Rectal smooth muscle tissue (tissue), 1 donor: Measurements from ENCODE around the gene FIP1L1.
A peak's percentile ranks its signal among the peaks of the same experiment; 100 is the strongest.
"Not testable (repeated sequence)": the region's sequence is repeated elsewhere in the genome, so short reads cannot be mapped to it uniquely, and the experiment has no call there.

Experiments used
- H3K27ac ChIP-seq: one replicate; pipeline ENCODE4 v1.7.0; 2013; ENCODE audit warnings: low read depth, low read length, inconsistent platforms
- H3K27me3 ChIP-seq: one replicate; pipeline ENCODE4 v1.7.0; 2013; ENCODE audit warnings: low read length; ENCODE audit not compliant: control insufficient read depth, insufficient read depth
- H3K36me3 ChIP-seq: one replicate; pipeline ENCODE4 v1.7.0; 2013; ENCODE audit warnings: low read length; ENCODE audit not compliant: control insufficient read depth, insufficient read depth
- H3K4me1 ChIP-seq: one replicate; pipeline ENCODE4 v1.7.0; 2013; ENCODE audit warnings: low read length; ENCODE audit not compliant: control insufficient read depth, insufficient read depth
- H3K4me3 ChIP-seq: one replicate; pipeline ENCODE4 v1.7.0; 2013; ENCODE audit warnings: low read length
- H3K9ac ChIP-seq: one replicate; pipeline ENCODE4 v1.7.0; 2013; ENCODE audit warnings: low read length

Gene FIP1L1

DNA sequence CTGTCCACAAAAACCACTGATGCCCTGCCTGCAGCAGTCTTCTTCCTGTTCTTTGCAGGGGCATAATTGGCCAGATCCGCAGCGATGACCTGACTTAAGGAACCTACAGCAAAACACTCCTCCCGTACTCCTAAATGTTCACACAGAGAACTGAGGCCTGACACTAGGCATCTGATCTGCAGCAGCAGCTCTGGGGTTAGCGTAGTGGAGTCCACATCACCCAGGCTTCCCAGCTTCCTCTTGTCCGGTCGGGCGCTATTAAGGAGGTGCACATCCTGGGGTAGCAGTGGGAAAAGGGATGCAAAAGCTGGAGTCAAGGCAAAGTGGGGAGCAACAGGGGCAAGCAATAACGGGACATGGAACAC lies 12.3 kb upstream of the FIP1L1 start:
- Histone ChIP-seq H3K9ac (peak overlapping the region; percentile 70), H3K4me3 (peak overlapping the region; percentile 99), H3K4me1 (no peaks in the 10 kb centered on the region), H3K27me3 (no peaks in the 10 kb centered on the region), H3K27ac (no peak overlapping the region), H3K36me3 (no peaks in the 10 kb centered on the region)

- H3K9ac ChIP-seq, result peak within 1 kb of the TSS; percentile 70
- no peaks in the 10 kb centered on the region for H3K36me3 ChIP-seq
- H3K4me3 ChIP-seq, result peak within 1 kb of the TSS; percentile 99
- peak within 1 kb of the TSS; percentile 59 for H3K27ac ChIP-seq
- no peaks in the 10 kb centered on the region for H3K4me1 ChIP-seq
- H3K27me3 ChIP-seq, result no peaks in the 10 kb centered on the region
Measured at GRCh38 chr4:53365486-53366300, 11.7 kb upstream of the FIP1L1 start, which contains the start of gene SCFD2. Gene SCFD2, minus strand, starts transcription at chr4:53366061.

- H3K27me3 ChIP-seq, result no peaks in the 10 kb centered on the region
- no peaks in the 10 kb centered on the region for H3K4me1 ChIP-seq
- peak overlapping the region; percentile 29 for H3K9ac ChIP-seq
- H3K36me3 ChIP-seq, result no peaks in the 10 kb centered on the region
- H3K4me3 ChIP-seq, result peak overlapping the region; percentile 99
- H3K27ac ChIP-seq, result peak overlapping the region; percentile 59
Measured at GRCh38 chr4:53366301-53366716, 11.1 kb upstream of the FIP1L1 start.

- Histone ChIP-seq H3K4me1 (no peaks in the 10 kb centered on the region), H3K27ac (no peak overlapping the region), H3K27me3 (no peaks in the 10 kb centered on the region), H3K4me3 (no peak overlapping the region), H3K36me3 (no peaks in the 10 kb centered on the region), H3K9ac (no peak overlapping the region)
Measured at GRCh38 chr4:53367721-53368120, 9.7 kb upstream of the FIP1L1 start.

GRCh38 chr4:53371049-53371448 lies 6.4 kb upstream of the FIP1L1 start:
- H3K36me3 ChIP-seq, result no peaks in the 10 kb centered on the region

DNA sequence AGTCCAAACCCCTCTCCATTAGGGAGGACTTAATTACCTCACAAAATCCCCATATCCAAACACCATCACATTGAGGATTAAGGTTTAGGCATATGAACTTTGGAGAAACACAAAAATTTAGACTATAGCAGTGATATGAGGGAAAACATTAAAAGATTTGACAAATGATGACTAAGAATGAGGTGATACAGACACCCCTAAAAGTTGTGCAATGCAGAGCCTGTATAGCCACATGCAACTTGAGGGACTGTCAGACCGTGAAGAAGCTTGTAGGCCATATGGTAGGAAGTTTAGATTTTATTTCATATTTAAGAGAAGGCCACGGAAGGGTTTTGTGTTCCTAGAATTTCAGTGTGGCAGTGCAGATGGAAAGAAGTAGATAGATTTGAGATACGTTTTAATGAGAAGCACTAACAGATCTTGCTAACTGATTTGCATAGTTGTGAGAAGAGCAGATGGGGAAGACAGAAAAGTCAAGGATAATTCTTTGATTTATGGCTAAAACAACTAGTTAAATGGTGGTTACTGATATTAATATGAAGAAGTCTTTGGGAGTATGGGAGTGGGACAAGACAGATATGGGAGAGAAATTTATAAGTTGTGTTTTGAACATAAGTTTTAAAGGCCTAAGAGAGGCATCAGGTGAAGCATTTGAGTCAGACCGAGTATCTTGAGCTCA lies 5.5 kb upstream of the FIP1L1 start:
- Histone ChIP-seq H3K4me3 (no peak overlapping the region), H3K4me1 (no peaks in the 10 kb centered on the region), H3K27me3 (no peaks in the 10 kb centered on the region), H3K36me3 (no peaks in the 10 kb centered on the region), H3K27ac (no peak overlapping the region), H3K9ac (no peak overlapping the region)

More at GRCh38 chr4:53371049-53371448, 6.4 kb upstream of the FIP1L1 start:
- no peak overlapping the region for H3K27ac ChIP-seq
- no peak overlapping the region for H3K4me3 ChIP-seq
- no peaks in the 10 kb centered on the region for H3K4me1 ChIP-seq
- no peak overlapping the region for H3K9ac ChIP-seq
- no peaks in the 10 kb centered on the region for H3K27me3 ChIP-seq

DNA sequence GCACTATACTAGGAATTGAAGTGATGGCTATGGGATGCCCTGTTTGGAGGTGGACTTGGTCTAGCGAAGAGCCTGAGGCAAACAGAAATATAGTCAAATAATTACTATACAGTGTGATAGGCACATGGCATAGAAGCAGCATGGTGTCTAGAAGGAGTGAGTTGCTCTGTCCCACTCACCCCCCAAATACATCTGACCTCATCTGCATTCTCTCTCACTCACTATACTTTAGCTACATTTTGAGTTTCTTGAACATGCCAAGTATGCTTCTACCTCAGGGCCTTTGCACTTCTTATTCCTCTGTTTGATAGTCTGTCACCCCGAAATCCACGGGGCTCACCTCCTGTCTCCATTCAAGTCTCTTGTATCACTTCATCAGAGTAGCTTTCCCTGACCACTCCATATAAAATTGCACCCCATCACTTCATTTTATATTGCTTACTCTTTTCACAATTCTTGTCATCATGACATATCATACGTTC lies 2.6 kb upstream of the FIP1L1 start:
- H3K9ac ChIP-seq, result no peak overlapping the region
- no peak overlapping the region for H3K4me3 ChIP-seq
- H3K36me3 ChIP-seq, result no peaks in the 10 kb centered on the region
- H3K27me3 ChIP-seq, result no peaks in the 10 kb centered on the region
- peaks cover 4% of the 10 kb centered on the region for H3K4me1 ChIP-seq
- no peak overlapping the region for H3K27ac ChIP-seq

GRCh38 chr4:53376900-53377299 lies 541 bp upstream of the FIP1L1 start:
- no peak overlapping the region for H3K9ac ChIP-seq
- no peaks in the 10 kb centered on the region for H3K36me3 ChIP-seq
- H3K27me3 ChIP-seq, result no peaks in the 10 kb centered on the region
- no peak overlapping the region for H3K27ac ChIP-seq
- H3K4me1 ChIP-seq, result peaks cover 4% of the 10 kb centered on the region
- peak overlapping the region; percentile 94 for H3K4me3 ChIP-seq

- Histone ChIP-seq H3K4me1 (peaks cover 4% of the 10 kb centered on the region), H3K27me3 (no peaks in the 10 kb centered on the region), H3K4me3 (peak overlapping the region; percentile 94), H3K36me3 (no peaks in the 10 kb centered on the region), H3K27ac (peak overlapping the region; percentile 85), H3K9ac (peak overlapping the region; percentile 90)
Measured at GRCh38 chr4:53378171-53378482, 686 bp downstream of the FIP1L1 start.

GRCh38 chr4:53380221-53380620 lies 2.8 kb downstream of the FIP1L1 start:
- Histone ChIP-seq H3K27me3 (no peaks in the 10 kb centered on the region), H3K4me1 (peaks cover 4% of the 10 kb centered on the region), H3K27ac (no peak overlapping the region), H3K9ac (no peak overlapping the region), H3K36me3 (no peaks in the 10 kb centered on the region), H3K4me3 (no peak overlapping the region)

DNA sequence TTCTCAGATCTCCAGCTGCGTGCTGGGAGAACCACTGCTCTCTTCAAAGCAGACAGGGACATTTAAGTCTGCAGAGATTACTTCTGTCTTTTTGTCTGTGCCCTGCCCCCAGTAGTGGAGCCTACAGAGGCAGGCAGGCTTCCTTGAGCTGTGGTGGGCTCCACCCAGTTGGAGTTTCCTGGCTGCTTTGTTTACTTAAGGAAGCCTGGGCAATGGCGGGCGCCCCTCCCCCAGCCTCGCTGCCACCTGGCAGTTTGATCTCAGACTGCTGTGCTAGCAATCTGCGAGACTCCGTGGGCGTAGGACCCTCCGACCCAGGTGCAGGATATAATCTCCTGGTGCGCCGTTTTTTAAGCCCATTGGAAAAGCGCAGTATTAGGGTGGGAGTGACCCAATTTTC lies 32.0 kb downstream of the FIP1L1 start:
- H3K4me3 ChIP-seq, H3K27ac ChIP-seq: not testable (repeated sequence)

DNA sequence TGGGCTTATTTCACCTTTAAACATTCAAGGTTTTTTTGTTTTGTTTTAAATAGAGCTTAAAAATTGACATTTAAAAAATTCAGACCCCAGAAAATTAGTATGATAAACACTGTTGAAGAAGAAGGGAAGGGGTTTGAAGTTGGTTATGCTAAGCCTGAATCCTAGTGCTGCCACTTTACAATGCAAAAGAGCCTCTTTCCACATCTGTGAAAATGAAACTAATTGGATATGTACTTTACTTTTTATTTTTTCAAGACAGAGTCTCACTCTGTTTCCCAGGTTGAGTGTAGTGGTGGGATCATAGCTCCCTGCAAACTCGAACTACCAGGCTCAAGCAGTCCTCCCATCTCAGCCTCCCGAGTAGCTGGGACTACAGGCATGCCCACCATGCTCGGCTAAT lies 41.8 kb downstream of the FIP1L1 start:
- no peaks in the 10 kb centered on the region for H3K4me1 ChIP-seq
- no peak overlapping the region for H3K4me3 ChIP-seq
- H3K9ac ChIP-seq, result no peak overlapping the region
- no peaks in the 10 kb centered on the region for H3K27me3 ChIP-seq
- no peak overlapping the region for H3K27ac ChIP-seq
- H3K36me3 ChIP-seq, result no peaks in the 10 kb centered on the region

More for the DNA sequence above, 32.0 kb downstream of the FIP1L1 start:
- H3K36me3 ChIP-seq, H3K9ac ChIP-seq, H3K4me1 ChIP-seq, H3K27me3 ChIP-seq: not testable (repeated sequence)

DNA sequence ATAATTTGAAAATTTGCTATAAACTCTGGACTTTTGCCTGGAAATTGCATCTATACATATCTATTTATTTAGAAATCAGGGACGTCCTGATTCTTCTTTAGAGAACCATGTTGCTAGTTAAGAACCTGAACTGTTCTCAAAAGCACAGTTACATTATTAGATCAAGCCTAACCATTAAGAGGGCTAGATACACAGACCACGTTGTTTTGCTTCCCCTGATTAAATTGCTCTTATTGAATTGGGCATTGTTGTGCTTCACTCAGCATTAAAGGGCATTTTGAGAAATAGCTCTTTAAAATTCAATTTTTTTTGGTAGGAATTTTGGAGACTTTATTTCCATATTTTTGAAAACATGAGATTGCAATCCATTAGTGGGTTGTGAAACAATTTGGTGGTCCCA lies 44.4 kb downstream of the FIP1L1 start:
- Histone ChIP-seq H3K4me3 (no peak overlapping the region), H3K27me3 (no peaks in the 10 kb centered on the region), H3K36me3 (no peaks in the 10 kb centered on the region), H3K9ac (no peak overlapping the region), H3K27ac (no peak overlapping the region), H3K4me1 (no peaks in the 10 kb centered on the region)
